ENCODE data around the gene TSTD2. TPM values are rescaled to one million over a fixed set of nuclear protein-coding genes. Genes with fewer than 3 reads are reported as not detected.
"Not testable (repeated sequence)": the region's sequence is repeated elsewhere in the genome, so short reads cannot be mapped to it uniquely, and the experiment has no call there.

TSTD2 gene
- total RNA-seq, 1 experiment from 2014 or later: 25.0 TPM

GRCh38 chr9:97593960-97594359, 39.2 kb downstream of the TSTD2 start:
- DNase-seq (ENCODE audit: extremely low read depth, low read depth): no peak

- DNase-seq (ENCODE audit: extremely low read depth, low read depth): no peak
Observed at GRCh38 chr9:97592126-97592525, 41.0 kb downstream of the TSTD2 start.

- DNase-seq (ENCODE audit: extremely low read depth, low read depth): no peak
Observed at GRCh38 chr9:97591535-97591934, 41.6 kb downstream of the TSTD2 start.

- not testable (repeated sequence) for DNase-seq (ENCODE audit: extremely low read depth, low read depth)
Observed at GRCh38 chr9:97586909-97587308, 46.3 kb downstream of the TSTD2 start.

GRCh38 chr9:97584778-97585177, 48.4 kb downstream of the TSTD2 start:
- not testable (repeated sequence) for DNase-seq (ENCODE audit: extremely low read depth, low read depth)

GRCh38 chr9:97581590-97581989, 51.6 kb downstream of the TSTD2 start:
- not testable (repeated sequence) for DNase-seq (ENCODE audit: extremely low read depth, low read depth)

GRCh38 chr9:97579914-97580313, 53.3 kb downstream of the TSTD2 start:
- DNase-seq (ENCODE audit: extremely low read depth, low read depth): no peak

GRCh38 chr9:97578846-97579245, 54.3 kb downstream of the TSTD2 start:
- DNase-seq (ENCODE audit: extremely low read depth, low read depth): no peak

- DNase-seq (ENCODE audit: extremely low read depth, low read depth): no peak
Observed at GRCh38 chr9:97577051-97577450, 56.1 kb downstream of the TSTD2 start.

GRCh38 chr9:97575673-97576200, 57.4 kb downstream of the TSTD2 start:
- no peak for DNase-seq (ENCODE audit: extremely low read depth, low read depth)

- DNase-seq (ENCODE audit: extremely low read depth, low read depth): not testable (repeated sequence)
Observed at GRCh38 chr9:97574921-97575672, 58.1 kb downstream of the TSTD2 start.

GRCh38 chr9:97574101-97574571, 59.0 kb downstream of the TSTD2 start:
- DNase-seq (ENCODE audit: extremely low read depth, low read depth): not testable (repeated sequence)

- no peak for DNase-seq (ENCODE audit: extremely low read depth, low read depth)
Observed at GRCh38 chr9:97573482-97574073, 59.6 kb downstream of the TSTD2 start.

GRCh38 chr9:97572892-97573365, 60.2 kb downstream of the TSTD2 start:
- no peak for DNase-seq (ENCODE audit: extremely low read depth, low read depth)

- DNase-seq (ENCODE audit: extremely low read depth, low read depth): no peak
Observed at GRCh38 chr9:97572196-97572891, 60.8 kb downstream of the TSTD2 start.

- DNase-seq (ENCODE audit: extremely low read depth, low read depth): no peak
Observed at GRCh38 chr9:97571664-97572063, 61.5 kb downstream of the TSTD2 start.

GRCh38 chr9:97570899-97571298, 62.3 kb downstream of the TSTD2 start:
- no peak for DNase-seq (ENCODE audit: extremely low read depth, low read depth)

- no peak for DNase-seq (ENCODE audit: extremely low read depth, low read depth)
Observed at GRCh38 chr9:97568461-97569275, 64.5 kb downstream of the TSTD2 start.

GRCh38 chr9:97567894-97568202, 65.3 kb downstream of the TSTD2 start:
- no peak for DNase-seq (ENCODE audit: extremely low read depth, low read depth)

- DNase-seq (ENCODE audit: extremely low read depth, low read depth): no peak
Observed at GRCh38 chr9:97567182-97567893, 65.8 kb downstream of the TSTD2 start.
